Limb (tissue), 2 donors: Measurements from ENCODE around the gene CAMK2B.

Source experiments
- DNase-seq, 2 donors: peaks; one replicate each; pipeline ENCODE4 v3.0.0-alpha.2; 2016; ENCODE audit errors: extremely low spot score in 2 of 2

The CAMK2B gene

GRCh38 chr7:44309271-44310091 lies 15.9 kb downstream of the CAMK2B start:
- DNase-seq, result peak; percentile 32 to 71

DNA sequence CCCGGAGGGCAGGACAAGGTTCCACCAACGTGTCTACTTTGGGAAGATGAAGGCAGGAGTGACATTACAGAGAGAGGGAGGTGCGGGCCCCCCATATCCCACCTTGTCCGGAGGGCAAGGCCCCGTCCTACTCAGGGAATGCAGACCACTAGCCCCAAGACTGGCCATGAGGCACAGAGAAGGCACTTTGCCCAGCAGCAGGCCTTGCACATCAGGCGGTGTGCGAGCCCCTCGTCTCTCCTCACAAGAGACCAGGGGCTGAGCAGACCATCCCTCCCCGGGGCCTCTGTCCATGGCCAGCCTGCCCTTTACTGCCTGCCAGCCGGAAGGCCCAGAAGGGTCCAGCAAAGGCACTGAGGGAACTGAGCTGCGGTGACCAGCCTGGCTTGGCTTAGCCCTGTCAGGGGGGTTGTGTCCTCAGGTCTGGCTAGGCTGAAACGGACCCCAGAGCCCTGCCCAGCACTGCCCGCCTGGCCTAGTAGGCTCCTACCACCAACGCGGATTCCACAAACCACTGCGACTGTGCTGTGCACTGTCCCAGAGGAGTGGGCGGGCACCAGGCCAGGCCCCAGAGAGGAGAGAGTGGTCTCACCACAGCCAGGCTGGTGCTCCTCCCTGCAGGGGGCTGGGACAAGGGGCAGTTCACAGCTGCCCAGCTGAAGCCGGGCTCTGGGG lies 16.7 kb downstream of the CAMK2B start:
- DNase-seq, result peak in 1 of 2 donors; percentile 51

GRCh38 chr7:44307905-44308595 lies 17.3 kb downstream of the CAMK2B start:
- DNase-seq, result peak in 1 of 2 donors; percentile 25

DNA sequence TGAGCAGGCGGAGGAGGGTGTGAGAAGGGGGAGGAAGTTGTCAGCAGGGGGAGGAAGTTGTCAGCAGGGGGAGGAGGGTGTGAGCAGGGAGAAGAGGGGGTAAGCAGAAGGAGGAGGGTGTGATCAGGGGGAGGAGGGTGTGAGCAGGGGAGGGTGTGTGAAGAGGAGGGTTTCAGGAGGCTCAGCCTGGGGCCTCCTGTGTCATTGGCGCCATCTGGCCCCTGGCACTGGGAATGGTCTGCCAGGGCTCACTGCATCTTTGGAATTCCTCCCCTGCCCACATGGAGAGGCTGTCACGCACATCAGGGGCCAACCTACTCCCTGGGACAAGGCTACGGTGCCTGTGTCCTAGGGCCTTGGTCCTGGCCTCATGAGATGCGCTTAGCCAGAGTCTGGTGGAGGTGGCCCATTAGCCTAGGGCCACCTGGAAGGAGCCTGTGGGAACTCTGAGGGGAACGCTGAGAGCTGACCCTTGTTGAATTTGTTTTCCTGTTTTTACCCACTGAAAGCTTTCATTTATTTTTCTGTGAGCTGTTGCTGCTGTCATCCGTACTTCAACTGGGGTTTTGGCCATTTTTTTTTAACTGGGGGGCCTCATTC lies 18.0 kb downstream of the CAMK2B start:
- DNase-seq, result peak; percentile 6 to 38

- DNase-seq, result no peak
Measured at GRCh38 chr7:44306606-44307005, 18.8 kb downstream of the CAMK2B start.

GRCh38 chr7:44305564-44306507 lies 19.6 kb downstream of the CAMK2B start:
- peak in 1 of 2 donors; percentile 12 for DNase-seq

GRCh38 chr7:44294325-44295069 lies 30.9 kb downstream of the CAMK2B start:
- DNase-seq, result no peak

DNA sequence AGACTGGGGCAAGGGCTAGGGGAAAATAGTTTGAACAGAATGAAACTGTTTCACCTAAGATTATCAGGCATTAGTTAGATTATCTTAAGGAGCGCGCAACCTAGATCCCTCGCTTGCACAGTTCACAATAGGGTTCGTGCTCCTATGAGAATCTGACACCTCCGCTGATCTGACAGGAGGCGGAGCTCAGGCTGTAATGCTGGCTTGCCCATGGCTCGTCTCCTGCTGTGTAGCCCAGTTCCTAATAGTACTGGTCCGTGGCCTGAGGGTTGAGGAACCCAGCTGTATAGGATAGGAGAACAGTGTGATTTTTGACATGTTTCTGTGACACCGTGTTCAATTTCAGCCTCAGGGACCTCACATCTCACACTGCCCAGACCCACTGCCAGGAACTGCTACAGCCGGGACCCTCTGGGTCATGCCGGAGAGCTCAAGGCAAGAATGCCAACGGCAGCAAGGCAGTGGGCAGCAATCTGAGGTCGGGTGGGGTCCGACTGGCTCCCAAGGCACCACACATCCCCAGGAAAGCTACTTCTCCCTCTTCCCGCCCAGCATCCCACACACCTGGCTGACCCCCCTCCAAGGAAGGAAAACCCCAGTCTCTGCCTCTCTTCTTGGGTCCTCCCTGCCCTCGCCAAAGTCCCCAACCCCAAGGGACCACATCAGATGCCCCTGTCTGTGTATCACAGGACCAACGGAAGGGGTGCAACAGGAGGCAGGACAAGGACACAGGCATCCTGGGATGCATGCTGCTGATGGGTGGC lies 31.7 kb downstream of the CAMK2B start:
- DNase-seq, result peak in 1 of 2 donors; percentile 20

GRCh38 chr7:44292876-44293560 lies 32.4 kb downstream of the CAMK2B start:
- DNase-seq, result peak in 1 of 2 donors; percentile 15

GRCh38 chr7:44292420-44292817 lies 33.0 kb downstream of the CAMK2B start:
- DNase-seq, result no peak

- no peak for DNase-seq
Measured at GRCh38 chr7:44291733-44292419, 33.5 kb downstream of the CAMK2B start.

- DNase-seq, result peak in 1 of 2 donors; percentile 22
Measured at GRCh38 chr7:44291066-44291732, 34.2 kb downstream of the CAMK2B start.

GRCh38 chr7:44290252-44290620 lies 35.2 kb downstream of the CAMK2B start:
- peak in 1 of 2 donors; percentile 23 for DNase-seq

GRCh38 chr7:44289341-44290251 lies 35.8 kb downstream of the CAMK2B start:
- peak in 1 of 2 donors; percentile 17 for DNase-seq

DNA sequence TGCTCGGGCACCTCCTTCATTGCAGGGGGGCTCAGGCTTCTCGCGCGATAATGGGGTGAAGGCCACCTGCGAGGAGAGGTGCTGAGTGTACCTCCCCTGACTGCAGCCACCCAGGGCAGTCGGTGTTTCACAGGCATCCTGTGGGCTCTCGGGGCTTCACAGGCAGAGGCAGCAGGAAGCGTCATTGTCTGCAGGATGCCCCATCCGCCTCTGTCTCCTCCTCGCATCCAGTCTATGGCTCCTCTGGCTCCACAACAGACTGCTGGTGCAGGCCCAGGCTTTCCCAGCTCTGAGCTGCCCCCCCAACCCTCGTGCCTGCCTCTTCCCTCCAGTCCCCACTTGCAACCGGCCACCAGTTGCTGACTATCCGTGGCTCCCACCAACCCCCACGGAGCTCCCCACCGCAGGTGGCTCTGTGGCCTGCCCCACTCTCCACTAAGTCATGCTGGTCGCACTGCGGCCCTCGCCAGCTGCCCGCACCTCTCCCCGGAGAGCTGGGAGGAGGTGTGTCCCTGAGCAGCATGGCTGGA lies 36.5 kb downstream of the CAMK2B start:
- peak in 1 of 2 donors; percentile 16 for DNase-seq

- peak in 1 of 2 donors; percentile 9 for DNase-seq
Measured at GRCh38 chr7:44288381-44288685, 37.1 kb downstream of the CAMK2B start.
